HepG2 (cell line): ENCODE results near the gene MYOF. TPM values are rescaled to one million over a fixed set of nuclear protein-coding genes. Genes with fewer than 3 reads are reported as not detected.

ENCODE experiments used
- ATAC-seq: fragments of 200-7000 bp; cut with Tn5 transposase; 3 replicates; pipeline ENCODE4 v1.9.1; 2020; ENCODE audit warnings: mild to moderate bottlenecking, moderate library complexity
- BruUV-seq: library from RNA; stranded (reverse); fragments of 400-500 nt; replicated peaks from 2 replicates; lab custom pipeline; 2021; lab: Mats Ljungman, UMichigan
- CTCF ChIA-PET: fragments of 300-600 bp; formaldehyde crosslinking; extraction: SDS; loops from one replicate; lab custom pipeline; 2021; ENCODE audit warnings: low total read pairs, inconsistent platforms, low intra/inter-chr PET ratio; lab: Yijun Ruan, JAX
- POLR2A ChIA-PET: fragments of 350-600 bp; sonication (Branson Sonifier 250); formaldehyde crosslinking; loops from one replicate; lab custom pipeline; 2020; ENCODE audit warnings: antibody characterized with exemption, inconsistent platforms; lab: Yijun Ruan, JAX
- DNase-seq: peaks from one replicate; pipeline ENCODE4 v3.0.0-alpha.2; 2015; ENCODE audit warnings: low spot score
- FAIRE-seq: peaks from 3 replicates; lab custom pipeline; 2011; peaks lifted over from hg19 to GRCh38; lab: Jason Lieb, UNC
- H2AFZ ChIP-seq: one replicate; pipeline ENCODE4 v1.6.1; 2011; ENCODE audit warnings: low read length, inconsistent platforms
- H3K27ac ChIP-seq: fragments of 300-600 bp; 3 replicates; pipeline ENCODE4 v1.8.0; 2011; ENCODE audit warnings: mixed run types, mild to moderate bottlenecking, mixed read lengths, low read length, inconsistent platforms; ENCODE audit not compliant: insufficient read depth; ENCODE audit errors: extremely low read length
- H3K27me3 ChIP-seq, 2 experiments: fragments of 200-600 bp in 1 of 2; 2 replicates in 1 of 2; 3 replicates in 1 of 2; pipeline versions ENCODE4 v1.6.0 to v1.8.0; 2011; ENCODE audit warnings: low read length in 2 of 2, mild to moderate bottlenecking in 2 of 2, moderate library complexity in 2 of 2, inconsistent platforms in 1 of 2; ENCODE audit not compliant: insufficient read depth in 2 of 2, control insufficient read depth in 1 of 2
- H3K36me3 ChIP-seq, 2 experiments: fragments of 200-600 bp in 1 of 2; replicated peaks in 1 of 2; 2 replicates in 1 of 2; 3 replicates in 1 of 2; pipeline versions ENCODE4 v1.5.1 to v1.8.0; 2011; ENCODE audit warnings: low read length in 2 of 2, inconsistent platforms in 1 of 2; ENCODE audit not compliant: insufficient read depth in 2 of 2, control insufficient read depth in 1 of 2
- H3K4me1 ChIP-seq: 2 replicates; pipeline ENCODE4 v1.5.1; 2012; ENCODE audit warnings: low read length, inconsistent platforms; ENCODE audit not compliant: insufficient read depth
- H3K4me2 ChIP-seq: 2 replicates; pipeline ENCODE4 v1.6.0; 2011; ENCODE audit warnings: low read depth, low read length, inconsistent platforms
- H3K4me3 ChIP-seq, 3 experiments: fragments of 200-600 bp in 1 of 3; sonication (generic), shearing (Covaris generic) in 1 of 3; replicated peaks in 1 of 3; 2 replicates each; pipeline ENCODE4 v1.5.1; 2011 to 2016; ENCODE audit warnings: low read length in 3 of 3, inconsistent platforms in 2 of 3, low read depth in 2 of 3, mild to moderate bottlenecking in 2 of 3, control low read depth in 1 of 3, mixed read lengths in 1 of 3; ENCODE audit not compliant: insufficient read depth in 1 of 3
- H3K79me2 ChIP-seq: one replicate; pipeline ENCODE4 v1.6.1; 2011; ENCODE audit warnings: low read length, inconsistent platforms; ENCODE audit not compliant: insufficient read depth
- H3K9ac ChIP-seq: 2 replicates; pipeline ENCODE4 v1.6.0; 2011; ENCODE audit warnings: mild to moderate bottlenecking, low read depth, low read length, inconsistent platforms; ENCODE audit not compliant: insufficient read depth
- H3K9me3 ChIP-seq: 2 replicates; pipeline ENCODE4 v1.5.1; 2012; ENCODE audit warnings: mild to moderate bottlenecking, low read length
- H4K20me1 ChIP-seq: 2 replicates; pipeline ENCODE4 v1.6.0; 2011; ENCODE audit warnings: inconsistent platforms, mild to moderate bottlenecking, low read length, moderate library complexity; ENCODE audit not compliant: insufficient read depth
- KDM5A ChIP-seq: fragments of 200-600 bp; sonication (generic); IDR thresholded peaks from 2 replicates; pipeline ENCODE4 v1.7.0; 2018; ENCODE audit warnings: antibody characterized with exemption, mild to moderate bottlenecking, low read length, borderline replicate concordance
- KLF16 ChIP-seq, 2 experiments: sonication (generic) in 1 of 2; formaldehyde crosslinking in 1 of 2; IDR thresholded peaks; 2 replicates each; pipeline versions ENCODE4 v1.6.1 to v1.8.0; 2016 to 2023; ENCODE audit warnings: missing genetic modification reagents in 2 of 2, missing compliant biosample characterization in 1 of 2
- MIER3 ChIP-seq: IDR thresholded peaks from 2 replicates; pipeline ENCODE4 v1.6.1; 2016; ENCODE audit warnings: missing compliant biosample characterization, borderline replicate concordance
- MIXL1 ChIP-seq: IDR thresholded peaks from 2 replicates; pipeline ENCODE4 v1.6.1; 2016
- SIN3A ChIP-seq: IDR thresholded peaks from 2 replicates; pipeline ENCODE4 v1.6.1; 2011; ENCODE audit warnings: low read depth, mild to moderate bottlenecking, control low read depth, low read length, borderline replicate concordance
- TEAD3 ChIP-seq: optimal IDR thresholded peaks from 2 replicates; pipeline ENCODE3; 2016; ENCODE audit warnings: borderline replicate concordance
- ZNF235 ChIP-seq: sonication (generic); formaldehyde crosslinking; IDR thresholded peaks from 2 replicates; pipeline ENCODE4 v1.8.1; 2023; ENCODE audit warnings: mild to moderate bottlenecking, missing genetic modification reagents, borderline replicate concordance
- ZNF670 ChIP-seq: sonication (generic); formaldehyde crosslinking; IDR thresholded peaks from 2 replicates; pipeline ENCODE4 v1.8.0; 2022; ENCODE audit warnings: mild to moderate bottlenecking, missing genetic modification reagents, borderline replicate concordance
- ZNF747 ChIP-seq: sonication (generic); formaldehyde crosslinking; IDR thresholded peaks from 2 replicates; pipeline ENCODE4 v1.8.1; 2023; ENCODE audit warnings: missing genetic modification reagents, mild to moderate bottlenecking, borderline replicate concordance
- WGBS: methylation state at CpG from one replicate; pipeline ENCODE4 v1.1.6; 2017; ENCODE audit warnings: low lambda C conversion rate; 5-methylcytosine and 5-hydroxymethylcytosine counted together
- in situ Hi-C: cut with HindIII; loops from 2 replicates; pipeline ENCODE4 v1.10.0; 2017; ENCODE audit warnings: low pct_unique_long_range_greater_than_20kb; ENCODE audit not compliant: extremely low pct_ligation_motif_present
- intact Hi-C: fragments of 100-400 bp; cut with micrococcal nuclease; formaldehyde crosslinking; loops from one replicate; pipeline ENCODE4 v1.10.0; 2022; ENCODE audit not compliant: unreplicated experiment
- polyA plus RNA-seq, 8 experiments: library from polyadenylated mRNA; depleted of rRNA in 3 of 8; stranded (reverse) in 7 of 8; unstranded in 1 of 8; fragments of >200 nt; fragmentation: Illumina TruSeq in 4 of 8; extraction: Trizol in 4 of 8; gene quantifications; 2 replicates each; pipeline versions ENCODE4 v1.2.1 to v1.2.3, GENCODE V29; 2011 to 2016; ENCODE audit warnings: low read depth in 4 of 8, missing spikeins in 1 of 8, mixed read lengths in 1 of 8; ENCODE audit not compliant: insufficient read depth in 1 of 8
- total RNA-seq, 5 experiments: library from RNA; depleted of rRNA; stranded (reverse); fragments of >200 nt; fragmentation: Illumina TruSeq; extraction: Trizol; gene quantifications; 2 replicates each; pipeline ENCODE4 v1.2.3, GENCODE V29; 2016; ENCODE audit warnings: low read depth in 1 of 5
- TF ChIP-seq, protein P1 (sequence below): sonication (generic); formaldehyde crosslinking; IDR thresholded peaks from 2 replicates; pipeline ENCODE4 v1.4.0; 2020; ENCODE audit warnings: missing genetic modification reagents

Gene MYOF
- total and polyA plus RNA-seq, 2 of the 13 experiments (the other 11 are each of a cell fraction or from before 2014, with no cell fraction given) = 0.18 to 0.42 TPM

DNA sequence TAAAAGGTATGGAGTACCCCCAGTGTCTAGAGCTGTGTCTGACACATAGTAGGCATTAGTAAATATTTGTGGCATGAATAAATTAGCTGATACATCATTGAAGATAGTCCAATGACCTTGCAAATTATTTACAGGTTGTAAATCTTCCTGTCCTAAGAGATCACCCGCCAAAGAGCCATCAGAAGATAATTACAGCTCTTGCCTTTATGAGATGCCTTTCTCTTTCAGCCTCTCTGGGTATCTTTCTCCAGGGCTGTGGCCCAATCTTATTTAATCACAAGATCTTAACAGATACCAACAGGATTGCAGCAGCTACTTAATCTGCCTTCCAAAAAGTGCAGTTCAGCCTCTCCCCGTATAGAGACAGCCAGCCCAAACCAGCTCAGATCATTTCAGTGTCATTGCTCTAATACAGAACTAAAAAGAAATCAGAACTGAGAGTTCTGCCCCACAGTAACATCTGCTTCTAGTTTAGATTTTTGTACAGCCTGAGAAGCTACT is 41.5 kb downstream of the MYOF start:
- H3K4me2 ChIP-seq = no peak overlapping the region
- H3K9ac ChIP-seq = no peak overlapping the region
- H3K27ac ChIP-seq = no peak overlapping the region
- no peaks in the 10 kb centered on the region for H4K20me1 ChIP-seq
- ATAC-seq = no peak
- no peaks in the 10 kb centered on the region for H3K36me3 ChIP-seq
- in situ Hi-C loops (no loop called here), intact Hi-C loops (no loop called here)
- H2AFZ ChIP-seq = no peak overlapping the region
- FAIRE-seq = no peak
- H3K4me1 ChIP-seq = peaks cover 50% of the 10 kb centered on the region
- no peaks in the 10 kb centered on the region for H3K27me3 ChIP-seq
- DNase-seq = no peak
- BruUV-seq = no TSS peak
- CTCF ChIA-PET = no interaction called here
- no peaks in the 10 kb centered on the region for H3K9me3 ChIP-seq
- no peaks in the 10 kb centered on the region for H3K79me2 ChIP-seq
- 41% methylated on average over 2 of the region's 2 CpGs for WGBS
- H3K4me3 ChIP-seq = no peak overlapping the region
- no peak for TF ChIP-seq KLF16 (CRISPR knock-in tag; IDR thresholded peaks at IDR 0.05)
- no peak for TF ChIP-seq MIXL1 (CRISPR knock-in tag)
- no peak for TF ChIP-seq ZNF670
- TF ChIP-seq, protein P1, sequence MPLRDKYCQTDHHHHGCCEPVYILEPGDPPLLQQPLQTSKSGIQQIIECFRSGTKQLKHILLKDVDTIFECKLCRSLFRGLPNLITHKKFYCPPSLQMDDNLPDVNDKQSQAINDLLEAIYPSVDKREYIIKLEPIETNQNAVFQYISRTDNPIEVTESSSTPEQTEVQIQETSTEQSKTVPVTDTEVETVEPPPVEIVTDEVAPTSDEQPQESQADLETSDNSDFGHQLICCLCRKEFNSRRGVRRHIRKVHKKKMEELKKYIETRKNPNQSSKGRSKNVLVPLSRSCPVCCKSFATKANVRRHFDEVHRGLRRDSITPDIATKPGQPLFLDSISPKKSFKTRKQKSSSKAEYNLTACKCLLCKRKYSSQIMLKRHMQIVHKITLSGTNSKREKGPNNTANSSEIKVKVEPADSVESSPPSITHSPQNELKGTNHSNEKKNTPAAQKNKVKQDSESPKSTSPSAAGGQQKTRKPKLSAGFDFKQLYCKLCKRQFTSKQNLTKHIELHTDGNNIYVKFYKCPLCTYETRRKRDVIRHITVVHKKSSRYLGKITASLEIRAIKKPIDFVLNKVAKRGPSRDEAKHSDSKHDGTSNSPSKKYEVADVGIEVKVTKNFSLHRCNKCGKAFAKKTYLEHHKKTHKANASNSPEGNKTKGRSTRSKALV (CRISPR knock-in tag) = no peak
- no peak for TF ChIP-seq MIER3
- no peak for TF ChIP-seq KDM5A
- no peak for TF ChIP-seq SIN3A
- TF ChIP-seq ZNF747 (CRISPR knock-in tag) = no peak
- TF ChIP-seq TEAD3 (CRISPR knock-in tag) = no peak
- no peak for TF ChIP-seq ZNF235 (CRISPR knock-in tag)
- TF ChIP-seq, all 625 proteins: peak for 0
- POLR2A ChIA-PET = no interaction called here
